ENCODE data around the gene DMXL1. TPM values are rescaled to one million over a fixed set of nuclear protein-coding genes. Genes with fewer than 3 reads are reported as not detected.

The DMXL1 gene
- total RNA-seq, 1 experiment from 2014 or later: 29.2 TPM

GRCh38 chr5:119153629-119154028, 82.7 kb downstream of the DMXL1 start:
- ATAC-seq: no peak
- no peak for DNase-seq (ENCODE audit: low read depth, low spot score)
- CTCF ChIA-PET: no interaction called here

GRCh38 chr5:119158144-119158543, 87.3 kb downstream of the DMXL1 start:
- TF ChIP-seq REST (IDR thresholded peaks at IDR 0.05; ENCODE audit: insufficient read depth in 1 of 2, low read depth in 2 of 2, low read length in 1 of 2) (no peak), POLR2AphosphoS5 (IDR thresholded peaks at IDR 0.05; ENCODE audit: low read depth, low read length) (no peak), CTCF (IDR thresholded peaks at IDR 0.05) (no peak), SIN3A (IDR thresholded peaks at IDR 0.05; ENCODE audit: borderline replicate concordance, insufficient read depth, low read depth, low read length) (no peak), TCF7L2 (IDR thresholded peaks at IDR 0.05; ENCODE audit: low read depth, low read length) (no peak)
- ATAC-seq (no peak), DNase-seq (ENCODE audit: low read depth, low spot score) (no peak)
- intact Hi-C loops (cut with micrococcal nuclease; ENCODE audit: unreplicated experiment): no loop called here
- no peaks in the 10 kb centered on the region; the same call in 1 of the 2 replicates for H3K9me3 ChIP-seq (ENCODE audit: control insufficient read depth, insufficient read depth, low read depth, low read length)
- no peaks in the 10 kb centered on the region for H3K36me3 ChIP-seq (ENCODE audit: control insufficient read depth, insufficient read depth, low read length)
- ChIA-PET POLR2A (no interaction called here), CTCF (no interaction called here)
- in situ Hi-C loops (cut with HindIII; ENCODE audit: low pct_unique_long_range_greater_than_20kb, low sequenced_read_pairs): no loop called here
- H3K4me1 ChIP-seq (ENCODE audit: control insufficient read depth, insufficient read depth, low read length): no peaks in the 10 kb centered on the region
- no peak overlapping the region for H3K4me3 ChIP-seq (ENCODE audit: low read depth in 2 of 2, low read length in 2 of 2)
- H3K27ac ChIP-seq (ENCODE audit: low read length): no peak overlapping the region
- no TSS peak for BruUV-seq (replicated peaks)
- H3K27me3 ChIP-seq (ENCODE audit: control insufficient read depth, insufficient read depth, low read length): no peaks in the 10 kb centered on the region

More at GRCh38 chr5:119153629-119154028, 82.7 kb downstream of the DMXL1 start:
- Histone ChIP-seq H3K27ac (ENCODE audit: low read length) (no peak overlapping the region), H3K4me3 (ENCODE audit: low read depth in 2 of 2, low read length in 2 of 2) (no peak overlapping the region), H3K27me3 (ENCODE audit: control insufficient read depth, insufficient read depth, low read length) (no peaks in the 10 kb centered on the region), H3K9me3 (ENCODE audit: control insufficient read depth, insufficient read depth, low read depth, low read length) (no peaks in the 10 kb centered on the region; the same call in 1 of the 2 replicates), H3K4me1 (ENCODE audit: control insufficient read depth, insufficient read depth, low read length) (no peaks in the 10 kb centered on the region), H3K36me3 (ENCODE audit: control insufficient read depth, insufficient read depth, low read length) (peaks cover 2% of the 10 kb centered on the region)
- POLR2A ChIA-PET: no interaction called here
- intact Hi-C loops (cut with micrococcal nuclease; ENCODE audit: unreplicated experiment): no loop called here
- no TSS peak for BruUV-seq (replicated peaks)
- TF ChIP-seq REST (IDR thresholded peaks at IDR 0.05; ENCODE audit: insufficient read depth in 1 of 2, low read depth in 2 of 2, low read length in 1 of 2) (no peak), POLR2AphosphoS5 (IDR thresholded peaks at IDR 0.05; ENCODE audit: low read depth, low read length) (no peak), CTCF (IDR thresholded peaks at IDR 0.05) (no peak), TCF7L2 (IDR thresholded peaks at IDR 0.05; ENCODE audit: low read depth, low read length) (no peak), SIN3A (IDR thresholded peaks at IDR 0.05; ENCODE audit: borderline replicate concordance, insufficient read depth, low read depth, low read length) (no peak)
- in situ Hi-C loops (cut with HindIII; ENCODE audit: low pct_unique_long_range_greater_than_20kb, low sequenced_read_pairs): no loop called here

Measured in Panc1 (cell line).